ENCODE results near the gene TPRN. TPM values are rescaled to one million over a fixed set of nuclear protein-coding genes. Genes with fewer than 3 reads are reported as not detected.
A peak's percentile ranks its signal among the peaks of the same experiment; 100 is the strongest.

Gene TPRN
- total and polyA plus RNA-seq, 9 of the 15 experiments (the other 6 are each of a cell fraction or from before 2014, with no cell fraction given): 0.31 to 31.9 (median 4.4) TPM

DNA sequence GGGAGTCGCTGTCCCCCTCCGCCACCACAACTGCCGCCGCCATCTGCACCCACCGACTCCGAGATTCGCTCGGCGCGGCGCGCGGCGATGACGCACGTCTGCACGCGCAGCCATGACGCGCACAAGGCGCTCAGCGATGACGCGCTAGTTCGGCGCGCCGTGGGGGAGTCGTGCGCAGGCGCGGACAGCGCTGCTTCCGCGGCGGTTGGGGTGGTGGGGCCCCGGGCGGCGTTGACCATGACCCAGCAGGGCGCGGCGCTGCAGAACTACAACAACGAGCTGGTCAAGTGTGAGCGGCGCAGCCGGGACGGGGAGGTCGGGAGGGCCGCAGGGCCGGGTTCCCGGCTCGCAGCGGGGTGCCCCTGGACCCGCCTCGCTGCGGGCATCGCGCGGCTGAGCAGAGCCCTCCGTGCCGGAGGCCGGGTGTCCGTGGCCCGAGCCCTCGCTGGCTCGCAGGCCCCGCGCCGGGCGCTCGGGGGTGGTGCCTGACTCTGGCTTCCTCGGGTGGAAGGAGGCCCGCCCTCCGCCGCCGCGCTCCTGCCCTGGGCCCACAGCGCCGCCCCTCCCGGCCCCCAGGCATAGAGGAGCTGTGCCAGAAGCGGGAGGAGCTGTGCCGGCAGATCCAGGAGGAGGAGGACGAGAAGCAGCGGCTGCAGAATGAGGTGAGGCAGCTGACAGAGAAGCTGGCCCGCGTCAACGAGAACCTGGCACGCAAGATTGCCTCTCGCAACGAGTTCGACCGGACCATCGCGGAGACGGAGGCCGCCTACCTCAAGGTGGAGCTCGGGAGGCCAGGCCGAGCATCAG lies 11.8 kb downstream of the TPRN start, which contains the start of the genes ANAPC2 and SSNA1 (continued):
- TF ChIP-seq NFYB (IDR thresholded peaks at IDR 0.05; ENCODE audit: extremely low read depth, insufficient read length) (no peak), CTBP1 (IDR thresholded peaks at IDR 0.05; ENCODE audit: borderline replicate concordance) (peak; percentile 91; the same call in 1 of the 2 replicates), ZNF134 (CRISPR knock-in tag; conservative IDR thresholded peaks at IDR 0.05) (no peak), SMARCE1 (IDR thresholded peaks at IDR 0.05) (no peak), ZBTB7A (IDR thresholded peaks at IDR 0.05; ENCODE audit: borderline replicate concordance, control insufficient read depth, low read depth, low read length) (peak; percentile 74; the same call in 1 of the 2 replicates), POLR2G (IDR thresholded peaks at IDR 0.05; ENCODE audit: low read depth, low read length) (peak; percentile 97)
- TF ChIP-seq, protein P1, sequence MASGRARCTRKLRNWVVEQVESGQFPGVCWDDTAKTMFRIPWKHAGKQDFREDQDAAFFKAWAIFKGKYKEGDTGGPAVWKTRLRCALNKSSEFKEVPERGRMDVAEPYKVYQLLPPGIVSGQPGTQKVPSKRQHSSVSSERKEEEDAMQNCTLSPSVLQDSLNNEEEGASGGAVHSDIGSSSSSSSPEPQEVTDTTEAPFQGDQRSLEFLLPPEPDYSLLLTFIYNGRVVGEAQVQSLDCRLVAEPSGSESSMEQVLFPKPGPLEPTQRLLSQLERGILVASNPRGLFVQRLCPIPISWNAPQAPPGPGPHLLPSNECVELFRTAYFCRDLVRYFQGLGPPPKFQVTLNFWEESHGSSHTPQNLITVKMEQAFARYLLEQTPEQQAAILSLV (tag; IDR thresholded peaks at IDR 0.05): no peak
- TF ChIP-seq, protein P2, sequence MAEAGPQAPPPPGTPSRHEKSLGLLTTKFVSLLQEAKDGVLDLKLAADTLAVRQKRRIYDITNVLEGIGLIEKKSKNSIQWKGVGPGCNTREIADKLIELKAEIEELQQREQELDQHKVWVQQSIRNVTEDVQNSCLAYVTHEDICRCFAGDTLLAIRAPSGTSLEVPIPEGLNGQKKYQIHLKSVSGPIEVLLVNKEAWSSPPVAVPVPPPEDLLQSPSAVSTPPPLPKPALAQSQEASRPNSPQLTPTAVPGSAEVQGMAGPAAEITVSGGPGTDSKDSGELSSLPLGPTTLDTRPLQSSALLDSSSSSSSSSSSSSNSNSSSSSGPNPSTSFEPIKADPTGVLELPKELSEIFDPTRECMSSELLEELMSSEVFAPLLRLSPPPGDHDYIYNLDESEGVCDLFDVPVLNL (CRISPR knock-in tag; IDR thresholded peaks at IDR 0.05; ENCODE audit: low read depth): no peak
- TF ChIP-seq, protein P3, sequence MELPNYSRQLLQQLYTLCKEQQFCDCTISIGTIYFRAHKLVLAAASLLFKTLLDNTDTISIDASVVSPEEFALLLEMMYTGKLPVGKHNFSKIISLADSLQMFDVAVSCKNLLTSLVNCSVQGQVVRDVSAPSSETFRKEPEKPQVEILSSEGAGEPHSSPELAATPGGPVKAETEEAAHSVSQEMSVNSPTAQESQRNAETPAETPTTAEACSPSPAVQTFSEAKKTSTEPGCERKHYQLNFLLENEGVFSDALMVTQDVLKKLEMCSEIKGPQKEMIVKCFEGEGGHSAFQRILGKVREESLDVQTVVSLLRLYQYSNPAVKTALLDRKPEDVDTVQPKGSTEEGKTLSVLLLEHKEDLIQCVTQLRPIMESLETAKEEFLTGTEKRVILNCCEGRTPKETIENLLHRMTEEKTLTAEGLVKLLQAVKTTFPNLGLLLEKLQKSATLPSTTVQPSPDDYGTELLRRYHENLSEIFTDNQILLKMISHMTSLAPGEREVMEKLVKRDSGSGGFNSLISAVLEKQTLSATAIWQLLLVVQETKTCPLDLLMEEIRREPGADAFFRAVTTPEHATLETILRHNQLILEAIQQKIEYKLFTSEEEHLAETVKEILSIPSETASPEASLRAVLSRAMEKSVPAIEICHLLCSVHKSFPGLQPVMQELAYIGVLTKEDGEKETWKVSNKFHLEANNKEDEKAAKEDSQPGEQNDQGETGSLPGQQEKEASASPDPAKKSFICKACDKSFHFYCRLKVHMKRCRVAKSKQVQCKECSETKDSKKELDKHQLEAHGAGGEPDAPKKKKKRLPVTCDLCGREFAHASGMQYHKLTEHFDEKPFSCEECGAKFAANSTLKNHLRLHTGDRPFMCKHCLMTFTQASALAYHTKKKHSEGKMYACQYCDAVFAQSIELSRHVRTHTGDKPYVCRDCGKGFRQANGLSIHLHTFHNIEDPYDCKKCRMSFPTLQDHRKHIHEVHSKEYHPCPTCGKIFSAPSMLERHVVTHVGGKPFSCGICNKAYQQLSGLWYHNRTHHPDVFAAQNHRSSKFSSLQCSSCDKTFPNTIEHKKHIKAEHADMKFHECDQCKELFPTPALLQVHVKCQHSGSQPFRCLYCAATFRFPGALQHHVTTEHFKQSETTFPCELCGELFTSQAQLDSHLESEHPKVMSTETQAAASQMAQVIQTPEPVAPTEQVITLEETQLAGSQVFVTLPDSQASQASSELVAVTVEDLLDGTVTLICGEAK (IDR thresholded peaks at IDR 0.05): no peak
- TF ChIP-seq, protein P3 (CRISPR knock-in tag; IDR thresholded peaks at IDR 0.05): no peak
- TF ChIP-seq, protein P4, sequence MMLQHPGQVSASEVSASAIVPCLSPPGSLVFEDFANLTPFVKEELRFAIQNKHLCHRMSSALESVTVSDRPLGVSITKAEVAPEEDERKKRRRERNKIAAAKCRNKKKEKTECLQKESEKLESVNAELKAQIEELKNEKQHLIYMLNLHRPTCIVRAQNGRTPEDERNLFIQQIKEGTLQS (IDR thresholded peaks at IDR 0.05): peak; percentile 58; the same call in 1 of the 2 replicates
- TF ChIP-seq, protein P4 (CRISPR knock-in tag; conservative IDR thresholded peaks at IDR 0.05): no peak; the same call in 1 of the 2 replicates
- TF ChIP-seq, protein P5, sequence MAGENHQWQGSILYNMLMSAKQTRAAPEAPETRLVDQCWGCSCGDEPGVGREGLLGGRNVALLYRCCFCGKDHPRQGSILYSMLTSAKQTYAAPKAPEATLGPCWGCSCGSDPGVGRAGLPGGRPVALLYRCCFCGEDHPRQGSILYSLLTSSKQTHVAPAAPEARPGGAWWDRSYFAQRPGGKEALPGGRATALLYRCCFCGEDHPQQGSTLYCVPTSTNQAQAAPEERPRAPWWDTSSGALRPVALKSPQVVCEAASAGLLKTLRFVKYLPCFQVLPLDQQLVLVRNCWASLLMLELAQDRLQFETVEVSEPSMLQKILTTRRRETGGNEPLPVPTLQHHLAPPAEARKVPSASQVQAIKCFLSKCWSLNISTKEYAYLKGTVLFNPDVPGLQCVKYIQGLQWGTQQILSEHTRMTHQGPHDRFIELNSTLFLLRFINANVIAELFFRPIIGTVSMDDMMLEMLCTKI (IDR thresholded peaks at IDR 0.05; ENCODE audit: partially characterized antibody): no peak
